NCI-H748 (cell line): Measurements from ENCODE around the gene TEAD3.

Experiments
- DNase-seq: peaks from one replicate; lab custom pipeline; 2025; ENCODE audit not compliant: unreplicated experiment; lab: John Stamatoyannopoulos, UW

The TEAD3 gene

DNA sequence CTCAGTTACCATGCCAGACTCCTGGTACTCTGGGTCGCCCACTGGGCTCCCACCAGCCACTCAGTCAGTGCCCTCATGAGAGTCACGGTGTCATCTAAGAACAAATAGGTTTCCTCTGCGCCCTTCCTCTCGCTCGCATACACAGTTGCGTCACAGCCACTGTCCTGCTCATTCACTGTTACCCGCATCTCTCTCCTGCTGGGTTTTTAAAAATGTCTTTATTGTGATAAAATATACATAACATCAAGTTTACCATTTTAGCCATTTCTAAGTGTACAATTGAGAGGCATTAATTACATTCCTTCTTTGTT lies 4.0 kb downstream of the TEAD3 start:
- no peak for DNase-seq

GRCh38 chr6:35492258-35492973 lies 4.5 kb downstream of the TEAD3 start:
- DNase-seq = no peak

- DNase-seq = peak; percentile 27
Measured at GRCh38 chr6:35491558-35492257, 5.2 kb downstream of the TEAD3 start.

DNA sequence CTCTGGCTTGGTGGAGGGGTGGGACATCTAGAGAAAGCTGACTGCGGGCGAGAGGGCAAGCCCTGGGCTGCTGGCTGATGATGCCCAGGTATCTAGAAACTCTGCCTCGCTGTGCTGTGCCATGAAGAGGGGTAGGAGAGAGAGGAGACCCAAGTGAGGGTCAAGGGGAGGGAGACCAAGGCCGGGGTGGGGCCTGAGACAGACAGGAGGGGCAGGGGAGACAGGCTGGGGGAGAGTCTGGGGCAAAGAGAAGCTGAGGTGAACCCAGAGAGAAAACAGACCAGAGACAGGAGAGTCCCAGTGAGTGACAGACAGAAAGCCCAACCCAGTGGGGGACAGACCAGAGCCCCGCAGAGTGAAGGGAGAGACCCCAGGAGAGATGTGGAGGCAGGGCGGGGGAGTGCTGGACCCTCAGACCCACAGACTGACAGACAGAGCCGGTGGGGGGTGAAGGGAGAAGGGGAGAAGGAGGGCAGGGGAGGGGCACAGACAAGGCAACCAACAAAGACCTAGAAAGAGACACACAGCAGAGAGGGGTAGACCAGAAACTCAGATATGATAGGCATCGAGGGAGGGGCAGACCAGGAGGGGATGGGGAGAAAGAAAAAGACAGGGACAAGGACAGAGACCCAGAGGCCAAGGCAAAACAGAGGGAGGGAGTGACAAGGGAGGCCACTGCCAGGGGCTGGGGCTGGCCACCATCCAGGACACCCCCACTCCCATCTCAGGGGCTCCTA lies 5.9 kb downstream of the TEAD3 start:
- no peak for DNase-seq

DNA sequence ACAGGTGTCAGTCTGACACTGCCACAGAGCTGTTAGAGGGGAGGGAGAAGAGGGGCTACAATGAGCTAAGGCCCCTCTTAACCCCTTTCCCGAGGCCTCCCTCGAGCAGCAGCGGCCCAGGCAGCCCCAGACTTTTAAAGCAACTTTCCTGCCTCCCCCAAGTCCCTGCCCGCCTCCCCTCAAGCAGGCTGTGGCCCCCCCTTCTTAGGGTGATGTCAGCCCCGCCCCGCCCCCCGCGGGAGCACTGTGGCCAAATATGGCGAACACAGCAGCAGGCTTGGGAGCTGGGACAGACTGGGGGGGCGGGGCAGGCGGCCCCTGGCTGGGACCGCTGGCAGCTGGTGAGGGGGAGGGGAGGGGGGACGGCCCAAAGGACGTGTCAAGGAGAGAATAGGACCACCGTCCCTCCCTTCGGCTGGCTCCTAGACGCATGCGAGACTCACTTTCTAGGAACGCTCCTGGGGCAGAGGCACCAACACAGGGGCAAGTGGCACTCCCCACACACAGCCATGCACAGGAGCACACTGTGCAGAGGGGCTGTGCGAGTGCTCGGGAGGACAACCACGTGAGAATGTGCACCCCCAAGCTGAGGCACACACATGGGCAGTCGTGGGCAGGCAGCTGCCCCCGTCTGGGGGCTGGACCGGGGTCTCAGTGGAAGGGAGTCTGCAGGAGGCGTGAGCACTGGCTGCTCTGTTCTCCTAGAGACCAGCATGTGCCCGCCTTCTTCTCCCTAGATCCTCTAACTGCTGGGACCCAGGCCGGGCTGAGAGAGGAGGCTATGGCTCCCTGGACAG lies 6.7 kb downstream of the TEAD3 start:
- no peak for DNase-seq

- no peak for DNase-seq
Measured at GRCh38 chr6:35489066-35489465, 7.8 kb downstream of the TEAD3 start.

DNA sequence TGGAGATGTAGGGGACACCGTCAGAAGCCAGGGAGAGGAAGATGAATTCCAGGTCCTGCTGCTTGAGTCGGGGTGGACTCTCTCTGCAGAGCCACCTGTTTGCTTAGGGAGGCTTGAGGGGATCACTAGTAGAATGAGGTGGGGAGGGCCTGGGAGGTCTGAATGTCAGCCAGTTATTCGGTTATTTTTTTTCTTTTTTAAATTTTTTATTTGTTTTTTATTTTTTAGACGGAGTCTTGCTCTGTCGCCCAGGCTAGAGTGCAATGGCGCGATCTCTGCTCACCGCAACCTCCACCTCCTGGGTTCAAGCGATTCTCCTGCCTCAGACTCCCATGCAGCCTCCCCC lies 8.4 kb downstream of the TEAD3 start:
- DNase-seq = no peak

- no peak for DNase-seq
Measured at GRCh38 chr6:35487658-35488516, 9.0 kb downstream of the TEAD3 start.

DNA sequence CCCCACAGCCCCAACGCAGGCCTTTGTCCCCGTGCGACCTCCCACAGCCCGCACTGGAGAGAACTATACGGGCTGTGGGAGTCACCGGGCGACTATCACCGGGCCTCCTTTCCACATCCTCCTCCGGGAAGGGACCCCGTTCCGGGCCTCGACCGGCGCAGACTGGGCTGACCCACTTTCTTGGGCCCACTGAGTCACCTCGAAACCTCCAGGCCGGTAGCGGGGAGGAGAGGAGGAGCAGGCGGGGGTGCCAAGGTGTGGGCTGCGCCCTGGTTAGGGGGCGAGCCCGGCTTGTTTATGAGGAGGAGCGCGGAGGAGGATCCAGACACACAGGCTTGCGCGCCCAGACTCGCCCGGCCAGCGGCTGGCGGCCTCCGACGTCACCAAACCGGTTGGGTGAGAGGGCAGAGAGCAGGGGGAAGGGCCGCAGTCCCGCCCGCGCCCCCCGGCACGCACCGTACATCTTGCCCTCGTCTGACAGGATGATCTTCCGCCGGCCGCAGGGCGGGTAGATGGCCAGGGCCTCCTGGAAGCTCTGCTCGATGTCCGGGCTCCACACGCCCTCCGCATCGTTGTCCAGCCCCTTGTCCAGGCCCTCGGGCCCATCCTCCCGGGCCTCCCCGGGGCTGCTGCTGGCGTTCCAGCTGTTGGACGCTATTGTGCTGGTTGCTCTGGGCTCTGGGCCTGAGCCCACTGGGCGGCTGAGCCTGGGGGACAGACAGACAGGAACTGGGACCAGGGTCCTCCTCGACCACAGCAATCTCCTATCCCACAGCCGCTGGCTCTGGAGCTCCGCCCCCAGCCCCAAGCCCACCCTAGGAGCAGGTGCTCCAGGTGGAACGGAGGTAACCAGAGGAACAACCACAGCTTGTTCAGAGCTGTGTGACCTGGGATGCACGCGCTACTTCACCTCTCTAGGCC lies 10.6 kb downstream of the TEAD3 start:
- DNase-seq = peak; percentile 93

GRCh38 chr6:35485402-35485877 lies 11.4 kb downstream of the TEAD3 start:
- DNase-seq = peak; percentile 18

DNA sequence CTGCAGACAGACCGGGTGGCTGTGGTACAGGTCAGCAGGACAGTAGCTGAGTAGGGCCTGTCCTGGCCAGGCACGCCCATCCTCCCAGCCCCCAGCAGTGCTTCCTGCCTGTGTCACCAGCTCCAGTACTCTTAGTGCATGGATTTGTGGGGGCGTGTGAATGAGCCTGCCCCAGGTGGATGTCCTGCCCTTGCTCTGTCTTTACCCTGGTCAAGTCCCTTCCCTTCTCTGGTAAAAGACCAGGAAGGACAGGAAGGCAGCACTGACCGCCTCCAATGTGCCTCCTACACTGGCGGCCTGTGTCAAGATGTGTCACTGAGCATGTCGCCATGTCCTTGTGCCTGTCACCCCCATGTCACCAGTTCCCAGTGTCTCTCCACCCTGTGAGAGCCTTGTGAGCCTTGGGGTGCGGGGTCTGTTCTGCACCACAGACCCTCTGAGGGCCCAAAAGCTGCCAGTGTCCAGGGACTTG lies 11.9 kb downstream of the TEAD3 start:
- no peak for DNase-seq

GRCh38 chr6:35483893-35484645 lies 12.8 kb downstream of the TEAD3 start:
- DNase-seq = no peak

GRCh38 chr6:35483490-35483889 lies 13.4 kb downstream of the TEAD3 start:
- DNase-seq = no peak

- no peak for DNase-seq
Measured at GRCh38 chr6:35483062-35483461, 13.8 kb downstream of the TEAD3 start.

DNA sequence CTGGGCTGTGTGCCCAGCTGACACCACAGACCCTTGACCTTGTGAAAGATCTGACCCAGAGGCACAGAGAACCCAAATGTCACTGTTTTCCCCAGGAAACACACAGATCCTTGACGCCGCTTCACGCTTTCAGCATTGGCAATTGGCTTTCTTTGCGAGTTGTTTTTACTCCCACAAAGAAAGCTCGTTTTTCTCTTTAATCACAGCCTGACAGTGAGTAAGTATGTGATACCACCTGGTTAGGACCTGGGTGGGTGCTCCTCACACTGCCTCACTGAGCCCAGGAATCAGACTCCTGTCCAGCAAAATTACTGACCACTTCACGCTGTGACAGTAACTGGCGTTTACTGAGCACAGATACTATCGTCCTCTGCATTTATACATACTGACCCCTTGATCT lies 15.7 kb downstream of the TEAD3 start:
- DNase-seq = no peak

DNA sequence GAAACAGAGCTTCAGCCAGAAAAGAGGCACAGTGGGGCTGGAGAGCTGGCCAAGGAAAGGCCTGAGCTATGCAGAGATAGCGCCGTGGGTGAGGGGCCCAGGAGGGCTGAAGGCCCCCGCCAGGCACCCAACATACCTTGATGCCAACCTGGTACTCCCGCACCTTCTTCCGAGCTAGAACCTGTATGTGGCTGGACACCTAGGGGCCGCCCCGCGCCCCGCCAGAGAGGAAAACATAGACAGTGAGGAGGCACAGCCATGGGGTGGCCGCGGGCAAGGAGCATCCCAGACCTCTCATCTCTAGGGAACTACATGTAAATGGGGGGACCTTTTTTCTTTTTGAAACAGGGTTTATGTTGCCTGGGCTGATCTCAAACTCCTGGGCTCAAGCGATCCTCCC lies 16.7 kb downstream of the TEAD3 start:
- DNase-seq = no peak

DNA sequence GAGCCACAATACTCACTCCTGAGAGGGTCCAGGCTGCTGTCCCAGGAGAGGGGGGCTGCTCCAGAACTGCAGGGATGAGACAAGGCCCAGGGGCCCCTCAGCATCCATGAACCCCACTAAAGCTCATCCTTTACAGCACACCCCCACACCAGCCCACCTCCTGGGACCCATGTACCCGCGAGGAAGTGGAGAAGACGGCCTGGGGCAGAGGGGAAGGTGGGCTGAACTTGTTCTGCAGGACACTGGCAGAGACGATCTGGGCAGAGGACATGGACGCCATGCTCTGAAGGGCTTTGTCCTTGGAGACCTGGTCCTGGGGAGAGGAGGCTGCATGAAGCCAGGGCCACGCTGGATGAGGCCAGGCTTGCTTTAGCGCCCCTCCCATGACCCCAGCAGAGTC lies 18.6 kb downstream of the TEAD3 start:
- no peak for DNase-seq

DNA sequence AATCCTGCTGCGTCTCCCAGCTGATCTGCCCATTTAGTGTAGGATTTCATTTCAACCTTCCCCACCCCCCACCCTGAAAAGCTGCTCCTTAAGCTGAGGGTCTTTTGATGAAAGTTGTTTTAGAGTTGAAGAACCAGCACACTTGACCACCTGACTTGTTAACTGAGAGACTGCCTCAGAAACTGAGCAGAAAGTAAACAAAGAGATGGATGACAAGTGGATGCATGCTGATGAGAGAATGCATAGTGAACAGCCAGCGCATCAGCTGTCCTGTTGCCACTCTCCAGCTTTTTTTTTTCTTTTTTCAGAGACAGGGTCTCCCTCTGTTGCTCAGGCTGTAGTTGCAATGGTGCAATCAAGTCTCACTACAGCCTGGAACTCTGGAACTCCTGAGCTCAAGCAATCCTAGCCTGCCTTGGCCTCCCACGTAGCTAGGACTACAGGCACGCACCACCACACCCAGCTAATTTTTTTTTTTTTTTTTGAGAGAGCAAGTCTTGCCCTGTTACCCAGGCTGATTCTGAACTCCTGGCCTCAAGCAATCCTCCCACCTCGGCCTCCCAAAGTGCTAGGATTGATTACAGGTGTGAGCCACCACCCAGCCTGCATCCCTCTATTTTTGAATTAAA lies 19.2 kb downstream of the TEAD3 start:
- DNase-seq = peak; percentile 61
